ENCODE measurements around the gene ELOVL1. TPM values are rescaled to one million over a fixed set of nuclear protein-coding genes. Genes with fewer than 3 reads are reported as not detected.

Gene ELOVL1
- total RNA-seq, 1 donor from 2014 or later, result 18.7 TPM

- H3K27me3 Mint-ChIP-seq (ENCODE audit: unreplicated experiment), result peaks cover 8% of the 10 kb centered on the region
- H3K9me3 Mint-ChIP-seq (ENCODE audit: unreplicated experiment), result peaks cover 4% of the 10 kb centered on the region
- peaks cover 9% of the 10 kb centered on the region for H3K4me1 Mint-ChIP-seq (ENCODE audit: low read depth, unreplicated experiment)
- H3K36me3 Mint-ChIP-seq (ENCODE audit: unreplicated experiment), result peaks cover 6% of the 10 kb centered on the region
- no peak for TF ChIP-seq CTCF (IDR thresholded peaks at IDR 0.05; ENCODE audit: partially characterized antibody, unreplicated experiment)
- H3K4me3 Mint-ChIP-seq (ENCODE audit: unreplicated experiment), result peak overlapping the region; percentile 64
- no peak overlapping the region for H3K27ac Mint-ChIP-seq (ENCODE audit: unreplicated experiment)
- DNase-seq, result no peak
Measured at GRCh38 chr1:43360616-43361015, 7.2 kb downstream of the ELOVL1 start.

GRCh38 chr1:43359696-43360095 lies 8.1 kb downstream of the ELOVL1 start:
- peaks cover 6% of the 10 kb centered on the region for H3K27me3 Mint-ChIP-seq (ENCODE audit: unreplicated experiment)
- H3K36me3 Mint-ChIP-seq (ENCODE audit: unreplicated experiment), result no peaks in the 10 kb centered on the region

GRCh38 chr1:43358746-43359693 lies 8.8 kb downstream of the ELOVL1 start, which contains the start of gene CDC20:
CDC20 (plus strand) TSS chr1:43358981; CDS start chr1:43359216, 235 bp downstream.
- H3K4me3 Mint-ChIP-seq (ENCODE audit: unreplicated experiment), result peak within 1 kb of the TSS; percentile 90
- H3K27me3 Mint-ChIP-seq (ENCODE audit: unreplicated experiment), result peaks cover 4% of the 10 kb centered on the region
- TF ChIP-seq CTCF (IDR thresholded peaks at IDR 0.05; ENCODE audit: partially characterized antibody, unreplicated experiment), result no peak
- no peaks in the 10 kb centered on the region for H3K36me3 Mint-ChIP-seq (ENCODE audit: unreplicated experiment)
- peak within 1 kb of the TSS; percentile 92 for H3K27ac Mint-ChIP-seq (ENCODE audit: unreplicated experiment)
- peaks cover 4% of the 10 kb centered on the region for H3K9me3 Mint-ChIP-seq (ENCODE audit: unreplicated experiment)
- peaks cover 9% of the 10 kb centered on the region for H3K4me1 Mint-ChIP-seq (ENCODE audit: low read depth, unreplicated experiment)
- peak; percentile 100 for DNase-seq

More at GRCh38 chr1:43359696-43360095, 8.1 kb downstream of the ELOVL1 start:
- TF ChIP-seq CTCF (IDR thresholded peaks at IDR 0.05; ENCODE audit: partially characterized antibody, unreplicated experiment), result no peak
- Mint-ChIP-seq H3K4me3 (ENCODE audit: unreplicated experiment) (peak overlapping the region; percentile 90), H3K4me1 (ENCODE audit: low read depth, unreplicated experiment) (peaks cover 9% of the 10 kb centered on the region), H3K27ac (ENCODE audit: unreplicated experiment) (no peak overlapping the region), H3K9me3 (ENCODE audit: unreplicated experiment) (peaks cover 4% of the 10 kb centered on the region)
- DNase-seq, result no peak

GRCh38 chr1:43358121-43358745 lies 9.6 kb downstream of the ELOVL1 start:
- peak; percentile 19 for TF ChIP-seq CTCF (IDR thresholded peaks at IDR 0.05; ENCODE audit: partially characterized antibody, unreplicated experiment)
- Mint-ChIP-seq H3K9me3 (ENCODE audit: unreplicated experiment) (peaks cover 4% of the 10 kb centered on the region), H3K27me3 (ENCODE audit: unreplicated experiment) (peaks cover 2% of the 10 kb centered on the region), H3K4me1 (ENCODE audit: low read depth, unreplicated experiment) (peaks cover 9% of the 10 kb centered on the region), H3K36me3 (ENCODE audit: unreplicated experiment) (no peaks in the 10 kb centered on the region), H3K27ac (ENCODE audit: unreplicated experiment) (peak overlapping the region; percentile 92), H3K4me3 (ENCODE audit: unreplicated experiment) (peak overlapping the region; percentile 90)
- no peak for DNase-seq

All from glutamatergic neuron (in vitro differentiated cells).